GOT3 (cell line): ENCODE data around the gene STAU1.
"Not testable (repeated sequence)": the region's sequence is repeated elsewhere in the genome, so short reads cannot be mapped to it uniquely, and the experiment has no call there.

Experiments
- DNase-seq: peaks from one replicate; lab custom pipeline; 2025; ENCODE audit warnings: mixed read lengths; lab: John Stamatoyannopoulos, UW

STAU1 gene, protein sequence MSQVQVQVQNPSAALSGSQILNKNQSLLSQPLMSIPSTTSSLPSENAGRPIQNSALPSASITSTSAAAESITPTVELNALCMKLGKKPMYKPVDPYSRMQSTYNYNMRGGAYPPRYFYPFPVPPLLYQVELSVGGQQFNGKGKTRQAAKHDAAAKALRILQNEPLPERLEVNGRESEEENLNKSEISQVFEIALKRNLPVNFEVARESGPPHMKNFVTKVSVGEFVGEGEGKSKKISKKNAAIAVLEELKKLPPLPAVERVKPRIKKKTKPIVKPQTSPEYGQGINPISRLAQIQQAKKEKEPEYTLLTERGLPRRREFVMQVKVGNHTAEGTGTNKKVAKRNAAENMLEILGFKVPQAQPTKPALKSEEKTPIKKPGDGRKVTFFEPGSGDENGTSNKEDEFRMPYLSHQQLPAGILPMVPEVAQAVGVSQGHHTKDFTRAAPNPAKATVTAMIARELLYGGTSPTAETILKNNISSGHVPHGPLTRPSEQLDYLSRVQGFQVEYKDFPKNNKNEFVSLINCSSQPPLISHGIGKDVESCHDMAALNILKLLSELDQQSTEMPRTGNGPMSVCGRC

DNA sequence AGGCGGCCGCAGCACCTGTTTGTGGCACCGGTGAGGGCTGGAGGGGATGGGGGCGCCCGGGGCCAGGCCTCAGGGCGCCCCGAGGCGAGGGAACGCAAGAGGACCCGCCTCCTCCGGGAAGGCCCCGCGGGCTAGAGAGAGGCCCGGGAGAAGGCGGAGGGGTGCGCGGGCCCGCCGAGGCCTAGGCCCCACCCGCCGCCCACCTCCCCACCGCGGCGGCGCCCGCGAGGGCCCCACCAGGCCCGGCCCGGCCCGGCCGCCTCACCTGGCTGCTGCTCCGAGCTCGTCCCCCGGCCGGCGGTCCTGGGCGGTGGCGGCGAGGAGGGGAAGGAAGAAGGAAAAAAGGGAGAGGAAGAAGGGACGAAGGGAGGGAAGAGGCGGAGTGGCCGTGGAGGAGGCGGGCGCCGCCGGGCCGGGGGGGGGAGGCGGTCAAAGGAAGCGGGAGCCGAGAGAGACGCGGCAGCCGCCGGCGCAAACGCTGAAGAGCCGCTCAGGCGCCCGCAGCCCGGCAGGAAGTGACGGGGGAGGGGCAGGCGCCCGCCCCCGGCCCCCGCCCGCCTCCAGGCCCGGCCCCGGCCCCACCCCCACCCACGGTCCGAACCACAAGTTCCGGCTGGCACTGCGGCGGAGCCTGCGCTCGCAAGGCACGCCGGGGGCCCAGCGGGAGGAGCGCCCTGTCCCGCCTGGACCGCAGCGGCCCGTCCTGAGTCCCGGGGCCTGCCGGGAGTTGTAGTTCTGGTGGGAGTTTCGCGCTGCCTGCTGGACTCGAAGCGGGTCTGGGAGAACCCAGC is at the start of gene STAU1:
TSS of gene STAU1 (minus strand) at position 484 of the 791 bp plus-strand sequence. CDS start 22,133 bp downstream, outside the sequence.
- DNase-seq, result peak; percentile 90

DNA sequence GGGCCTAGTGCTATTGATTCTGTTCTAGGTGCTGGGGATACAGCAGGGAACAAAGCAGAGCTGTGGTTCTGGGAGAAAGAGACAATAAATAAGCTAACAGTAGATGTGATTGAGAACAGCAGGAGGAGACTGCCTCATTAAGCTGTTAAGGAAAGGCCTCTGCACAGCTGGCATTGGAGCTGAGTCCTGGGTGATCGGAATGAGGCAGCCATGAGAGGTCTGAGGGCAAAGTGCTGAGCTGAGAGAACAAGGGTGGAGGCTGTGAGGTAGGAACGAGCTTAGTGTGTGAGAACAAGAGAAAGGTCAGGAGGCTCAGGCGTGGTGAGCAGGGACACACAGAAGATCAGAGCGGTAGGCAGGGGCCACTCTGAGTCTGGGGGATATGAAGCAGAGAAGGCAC is 49.4 kb upstream of the STAU1 start:
- no peak for DNase-seq

DNA sequence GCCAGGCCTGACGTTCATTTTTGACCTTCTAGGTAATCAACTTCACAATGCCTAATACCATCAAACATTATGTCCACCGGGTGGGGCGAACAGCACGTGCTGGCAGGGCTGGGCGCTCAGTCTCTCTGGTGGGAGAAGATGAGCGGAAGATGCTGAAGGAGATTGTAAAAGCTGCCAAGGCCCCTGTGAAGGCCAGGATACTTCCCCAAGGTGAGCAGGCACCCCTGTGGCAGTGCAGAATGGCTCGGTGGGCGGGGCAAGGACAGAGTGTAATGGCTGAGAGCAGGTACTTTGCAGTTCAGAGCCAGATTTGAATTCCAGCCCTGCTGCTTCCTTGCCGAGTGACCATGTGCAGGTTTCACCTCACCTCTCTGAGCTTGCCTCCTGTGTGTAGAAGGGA is 48.2 kb upstream of the STAU1 start:
- DNase-seq, result no peak

DNA sequence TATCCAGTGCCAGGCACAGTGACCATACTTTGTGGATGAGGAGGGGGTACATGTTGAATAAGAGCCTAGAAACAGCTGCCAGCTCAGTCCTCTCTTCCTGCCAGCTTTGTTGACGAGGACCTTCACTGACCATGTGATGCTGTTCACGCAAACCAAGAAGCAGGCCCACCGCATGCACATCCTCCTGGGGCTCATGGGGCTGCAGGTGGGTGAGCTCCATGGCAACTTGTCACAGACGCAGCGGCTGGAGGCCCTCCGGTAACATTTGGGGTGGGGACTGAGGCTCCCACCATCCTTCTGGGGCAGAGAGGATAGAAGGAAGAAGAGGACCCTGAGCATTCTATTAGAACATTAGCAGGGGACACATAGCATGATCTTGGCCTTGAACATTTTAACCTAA is 46.7 kb upstream of the STAU1 start:
- DNase-seq, result no peak

DNA sequence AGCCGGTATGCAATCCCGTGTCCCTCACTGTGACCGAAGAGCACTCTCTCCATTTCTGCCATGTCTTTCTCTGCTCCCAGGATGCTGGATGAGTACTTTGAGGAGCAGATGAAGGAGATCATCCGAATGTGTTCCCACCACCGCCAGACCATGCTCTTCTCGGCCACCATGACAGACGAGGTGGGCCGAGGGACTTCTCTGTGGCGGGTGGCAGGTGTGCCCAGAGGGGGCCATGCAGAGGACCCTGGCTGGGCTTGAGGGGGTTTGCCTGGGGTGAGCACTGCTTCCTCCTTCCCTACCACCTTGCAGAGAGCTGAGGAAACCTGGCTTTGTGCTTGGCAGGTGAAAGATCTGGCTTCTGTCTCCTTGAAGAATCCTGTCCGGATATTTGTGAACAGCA is 45.1 kb upstream of the STAU1 start:
- no peak for DNase-seq

DNA sequence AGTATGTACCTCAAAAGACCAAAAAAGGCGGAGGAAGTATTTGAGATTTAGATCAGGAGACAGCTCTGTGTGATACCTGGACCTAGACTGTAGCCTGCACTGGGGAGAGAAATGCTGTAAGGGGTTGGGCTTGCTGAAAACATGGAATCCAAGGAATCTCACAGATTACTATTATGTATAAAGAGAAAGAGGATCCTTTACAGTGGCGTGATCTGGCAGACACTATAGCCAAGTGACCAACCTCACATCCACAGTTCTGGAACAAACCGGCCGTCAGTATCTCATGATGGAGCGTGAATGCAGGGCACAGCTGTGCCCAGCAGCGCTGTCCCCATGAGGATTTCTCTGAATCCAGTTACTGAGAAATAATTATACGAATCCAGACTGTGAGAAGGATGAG is 43.3 kb upstream of the STAU1 start:
- DNase-seq, result no peak

DNA sequence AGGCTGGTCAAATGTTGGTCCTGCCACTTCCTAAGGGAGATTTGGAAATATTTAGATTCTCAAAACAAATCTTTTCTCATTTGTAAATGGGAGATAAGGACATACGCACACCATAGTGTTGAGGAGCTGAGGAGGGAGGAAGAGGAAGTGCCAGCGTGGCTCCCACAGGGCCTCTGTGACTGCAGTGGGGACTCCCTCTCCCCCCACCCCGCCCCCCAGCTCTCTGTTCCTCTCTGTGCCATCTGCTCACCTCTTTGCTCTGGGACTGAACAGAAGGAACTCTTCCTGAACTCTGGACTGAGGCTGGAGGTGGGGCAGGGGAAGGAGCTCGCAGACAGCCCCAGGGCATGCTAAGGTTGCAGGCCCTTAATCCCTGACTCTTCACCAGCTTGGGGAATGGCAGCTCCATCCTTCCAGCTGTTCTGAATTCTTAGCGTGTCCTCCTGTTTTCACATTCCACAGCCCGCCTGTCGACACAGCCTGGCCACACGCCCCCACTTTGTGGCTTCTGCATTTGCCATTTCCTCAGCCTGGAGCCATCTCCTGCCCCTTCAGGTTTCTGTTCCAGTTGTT is 42.5 kb upstream of the STAU1 start:
- no peak for DNase-seq

DNA sequence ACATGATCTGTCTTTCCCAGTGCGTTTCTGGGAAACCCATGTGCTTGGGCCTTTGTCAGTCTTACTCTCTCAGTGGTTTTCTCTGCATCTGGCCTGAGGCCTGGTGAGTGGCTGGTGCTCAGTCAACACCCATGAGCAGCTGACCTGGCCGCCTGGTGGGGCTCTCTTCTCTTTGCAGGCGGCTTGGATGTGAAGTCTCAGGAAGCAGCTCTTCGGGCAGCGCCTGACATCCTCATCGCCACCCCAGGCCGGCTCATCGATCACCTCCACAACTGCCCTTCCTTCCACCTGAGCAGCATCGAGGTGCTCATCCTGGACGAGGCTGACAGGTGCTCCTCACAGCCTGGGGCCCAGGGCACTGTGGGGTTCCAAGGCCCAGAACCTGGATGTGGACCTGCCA is 41.9 kb upstream of the STAU1 start:
- no peak for DNase-seq

DNA sequence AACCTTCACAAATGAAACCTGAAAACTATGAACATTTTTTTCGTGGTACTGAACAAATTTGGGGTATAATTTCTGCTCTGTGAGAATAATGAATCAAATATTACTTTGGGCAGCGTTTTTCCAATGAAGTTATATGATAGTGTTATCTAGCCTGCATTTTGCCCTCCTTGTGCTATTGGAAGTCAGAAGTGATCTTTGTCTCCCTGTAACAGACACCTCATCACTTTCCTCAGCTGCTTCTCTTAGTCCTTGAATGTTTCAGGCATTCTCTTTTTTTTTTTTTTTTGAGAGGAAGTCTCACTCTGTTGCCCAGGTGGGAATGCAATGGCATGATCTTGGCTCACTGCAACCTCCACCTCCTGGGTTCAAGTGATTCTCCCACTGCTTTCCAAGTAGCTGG is 41.2 kb upstream of the STAU1 start:
- DNase-seq, result no peak

DNA sequence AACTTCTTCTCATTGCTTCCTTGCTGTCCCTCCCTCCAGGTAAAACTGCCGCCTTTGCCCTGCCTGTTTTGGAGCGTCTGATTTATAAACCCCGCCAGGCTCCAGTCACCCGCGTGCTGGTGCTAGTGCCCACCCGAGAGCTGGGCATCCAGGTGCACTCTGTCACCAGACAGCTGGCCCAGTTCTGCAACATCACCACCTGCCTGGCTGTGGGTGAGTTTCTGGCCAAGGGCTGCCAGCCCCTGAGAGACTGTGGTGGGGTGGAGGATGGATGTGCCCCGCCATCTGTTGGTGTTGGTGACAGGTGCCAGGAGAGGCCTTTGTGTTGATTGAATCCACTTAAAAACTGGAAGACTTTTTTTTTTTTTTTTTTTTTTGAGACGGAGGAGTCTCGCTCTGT is 40.5 kb upstream of the STAU1 start:
- no peak for DNase-seq

DNA sequence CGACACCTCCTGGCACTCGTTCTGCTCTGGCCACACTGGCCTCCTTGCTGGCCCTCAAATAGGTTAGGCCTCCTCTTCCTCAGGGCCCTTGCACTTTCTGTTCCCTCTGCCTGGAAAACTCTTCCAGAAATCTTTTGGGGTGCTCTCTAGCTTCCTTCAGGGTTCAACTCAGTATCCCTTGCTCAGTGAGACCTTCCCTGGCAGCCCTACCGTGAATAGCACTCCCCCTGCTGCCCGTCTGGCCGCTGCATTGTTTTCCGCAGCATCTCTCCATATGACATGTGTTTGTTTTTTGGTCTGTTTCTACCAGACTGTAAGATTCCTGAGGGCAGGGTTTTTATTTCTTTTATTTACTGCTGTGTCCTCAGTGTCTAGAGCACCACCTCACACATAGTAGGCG is 37.8 kb upstream of the STAU1 start:
- no peak for DNase-seq

DNA sequence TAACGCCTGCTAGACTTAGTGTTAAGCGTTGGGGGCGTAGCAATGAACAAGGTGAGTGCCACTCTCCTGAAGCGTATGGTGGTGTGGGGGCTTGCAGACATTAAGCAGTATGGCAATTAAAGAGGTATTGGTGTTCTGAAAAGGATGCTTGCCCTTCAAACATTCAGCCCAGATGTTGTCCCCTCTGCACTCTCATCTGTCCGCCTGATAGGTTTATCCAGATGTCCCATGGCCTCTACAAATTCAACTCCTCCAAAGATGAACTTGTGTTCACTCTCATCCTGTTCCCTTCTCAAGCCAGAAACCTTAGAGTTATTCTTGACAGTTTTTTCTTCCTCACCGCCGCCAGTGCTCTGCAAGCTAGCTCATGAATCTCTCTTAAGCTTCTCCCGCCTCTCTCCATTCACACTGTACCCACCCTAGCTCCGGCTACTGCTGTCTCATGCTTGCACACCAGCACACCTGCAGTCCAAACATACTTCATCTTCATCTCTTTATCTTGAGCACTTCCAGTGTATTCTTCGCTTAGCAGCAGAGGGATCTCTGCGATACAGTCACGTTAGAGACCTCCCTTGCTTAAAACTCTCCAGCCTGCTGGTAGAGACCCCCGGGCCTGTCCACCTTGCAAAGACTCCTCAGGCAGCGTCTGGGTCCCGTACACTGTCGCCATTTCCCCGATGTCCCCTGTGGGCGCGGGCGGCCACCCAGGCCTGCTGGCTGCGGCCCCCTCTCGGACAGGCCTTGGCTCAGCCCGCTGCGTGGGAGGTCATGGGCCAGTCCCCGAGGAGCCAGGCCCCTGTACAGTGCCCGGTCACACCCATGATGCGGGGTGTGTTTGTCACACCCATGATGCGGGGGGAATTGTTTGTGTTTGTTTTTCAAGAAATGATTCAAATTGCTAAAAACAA is 32.0 kb upstream of the STAU1 start:
- DNase-seq, result no peak

DNA sequence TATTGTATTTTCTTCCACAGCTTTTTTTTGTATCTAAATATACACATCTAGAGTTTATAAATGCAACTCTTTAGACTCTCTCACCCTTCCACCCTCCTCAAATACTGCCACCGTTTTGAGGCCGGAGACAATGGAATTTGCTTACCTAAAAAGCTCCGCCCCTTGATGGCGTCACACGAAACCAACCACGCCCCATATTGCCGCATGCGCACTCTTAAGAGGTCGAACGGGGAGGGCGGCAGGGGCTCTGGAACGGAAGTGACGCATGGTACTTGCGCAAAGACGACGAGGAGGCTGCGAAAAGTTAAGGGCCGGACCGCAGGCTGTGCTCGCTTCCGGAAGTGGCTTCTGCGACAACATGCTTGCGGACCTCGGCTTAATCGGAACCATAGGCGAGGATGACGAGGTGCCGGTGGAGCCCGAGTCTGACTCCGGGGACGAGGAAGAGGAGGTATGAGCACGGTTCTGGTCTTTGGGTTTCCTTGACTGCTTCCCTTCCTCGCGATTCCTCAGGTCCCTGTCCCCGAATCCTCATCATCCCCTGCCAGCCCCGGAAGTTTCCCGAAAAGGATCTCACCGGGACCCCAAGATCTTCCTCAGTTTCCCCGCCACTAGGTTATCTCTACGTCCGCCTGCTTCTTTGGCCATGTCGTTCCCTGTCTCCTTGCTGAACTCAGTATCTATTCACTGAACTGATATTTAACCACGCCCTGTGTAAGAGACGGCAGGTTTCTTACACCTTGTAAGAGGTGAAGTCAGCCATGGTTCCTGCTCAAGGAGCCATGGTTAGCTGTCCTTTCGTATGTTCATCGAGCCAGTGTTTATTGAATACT is 31.2 kb upstream of the STAU1 start, which contains the start of gene DDX27:
TSS of gene DDX27 (plus strand) at position 326 of the 833 bp plus-strand sequence. CDS start at position 359, 33 bp downstream.
- DNase-seq, result peak; percentile 95

DNA sequence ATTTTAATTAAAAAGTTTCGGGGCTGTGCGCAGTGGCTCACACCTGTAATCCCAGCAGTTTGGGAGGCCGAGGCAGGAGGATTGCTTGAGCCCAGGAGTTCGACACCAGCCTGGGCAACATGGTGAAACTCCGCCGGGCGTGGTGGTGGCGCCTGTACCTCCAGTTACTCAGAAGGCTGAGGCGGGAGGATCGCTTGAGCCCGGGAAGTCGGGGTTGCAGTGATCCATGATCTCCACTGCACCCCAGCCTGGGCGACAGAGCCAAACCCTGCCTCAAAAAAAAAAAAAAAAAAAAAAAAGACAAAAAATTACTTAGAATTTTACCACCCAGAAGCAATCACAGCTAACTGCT is 30.6 kb upstream of the STAU1 start:
- DNase-seq, result not testable (repeated sequence)

DNA sequence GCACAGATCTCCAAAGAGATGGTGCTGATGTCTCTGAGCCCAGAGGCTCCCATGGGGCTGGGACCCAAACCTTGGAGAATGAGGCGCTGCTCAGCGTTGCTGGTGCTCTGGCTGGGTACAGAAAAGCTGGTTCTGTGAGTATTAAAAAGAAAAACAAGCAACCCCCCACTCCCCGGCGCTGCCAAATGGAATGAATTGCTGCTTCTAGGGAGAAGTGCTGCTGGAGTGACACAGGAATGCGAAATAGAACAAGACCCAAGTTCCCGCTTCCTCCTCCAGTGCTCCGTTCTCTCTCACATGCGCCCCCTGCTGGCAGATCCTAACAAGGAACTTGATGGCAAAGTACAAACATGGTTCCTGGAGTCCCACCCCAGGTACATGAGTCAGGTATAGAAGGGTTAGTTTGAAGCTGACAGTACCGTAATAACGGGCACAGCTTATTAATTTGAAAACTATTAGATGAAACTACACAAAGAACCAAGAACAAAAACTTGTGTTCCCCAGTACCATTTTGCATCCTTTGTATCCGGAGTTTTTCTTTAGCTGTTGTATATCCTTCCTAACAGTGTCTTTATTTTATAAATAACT is 29.0 kb upstream of the STAU1 start:
- DNase-seq, result peak; percentile 60

DNA sequence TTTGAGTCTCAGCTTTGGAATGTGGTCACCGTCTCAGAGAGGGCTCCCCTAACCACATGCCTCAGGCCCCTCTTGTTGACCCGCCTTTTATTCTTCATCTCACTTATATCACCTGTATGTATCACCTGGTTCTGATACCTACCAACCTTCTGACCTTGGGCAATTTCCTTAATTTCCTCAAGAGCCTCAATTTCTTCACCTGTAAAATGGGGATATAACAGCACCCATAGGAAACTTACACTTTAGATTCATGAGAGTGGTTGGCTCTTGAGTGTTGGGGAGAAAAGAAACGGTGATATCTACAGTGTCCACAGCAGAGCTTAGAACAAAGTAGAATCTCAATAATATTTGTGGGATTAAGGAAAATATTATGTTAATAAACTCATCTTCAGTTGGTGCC is 27.1 kb upstream of the STAU1 start:
- DNase-seq, result no peak

DNA sequence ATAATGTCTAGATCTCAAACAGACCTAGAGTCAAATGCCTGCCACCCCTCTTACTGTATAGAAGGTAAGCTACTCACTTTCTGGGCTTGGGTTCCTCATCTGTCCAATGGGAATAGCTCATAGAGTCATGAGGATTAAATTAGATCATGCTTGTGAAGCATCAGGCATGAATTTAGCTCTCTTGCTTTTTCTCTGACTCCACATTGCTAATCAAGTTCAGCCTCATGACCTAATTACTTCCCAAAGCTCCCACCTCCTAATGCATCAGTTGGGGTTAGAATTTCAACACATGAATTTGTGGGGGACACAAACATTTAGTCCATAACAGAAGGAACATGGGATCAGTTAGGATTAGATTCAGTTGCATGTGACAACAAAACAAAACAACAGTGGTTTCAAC is 26.4 kb upstream of the STAU1 start:
- no peak for DNase-seq

DNA sequence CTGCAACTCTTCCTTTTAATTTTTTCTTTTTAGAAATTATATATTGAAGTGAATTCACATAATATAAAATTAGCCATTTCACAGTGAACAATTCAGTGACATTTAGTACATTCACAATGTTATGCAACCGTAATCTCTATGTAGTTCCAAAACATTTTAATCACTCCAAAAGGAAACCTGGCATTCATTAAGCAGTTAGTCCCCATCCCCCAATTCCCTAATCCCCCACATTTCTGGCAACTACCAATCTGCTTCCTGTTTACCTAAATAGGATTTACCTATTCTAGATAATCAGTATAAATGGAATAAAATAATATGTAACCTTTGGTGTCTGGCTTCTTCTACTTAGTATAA is 22.6 kb upstream of the STAU1 start:
- no peak for DNase-seq

DNA sequence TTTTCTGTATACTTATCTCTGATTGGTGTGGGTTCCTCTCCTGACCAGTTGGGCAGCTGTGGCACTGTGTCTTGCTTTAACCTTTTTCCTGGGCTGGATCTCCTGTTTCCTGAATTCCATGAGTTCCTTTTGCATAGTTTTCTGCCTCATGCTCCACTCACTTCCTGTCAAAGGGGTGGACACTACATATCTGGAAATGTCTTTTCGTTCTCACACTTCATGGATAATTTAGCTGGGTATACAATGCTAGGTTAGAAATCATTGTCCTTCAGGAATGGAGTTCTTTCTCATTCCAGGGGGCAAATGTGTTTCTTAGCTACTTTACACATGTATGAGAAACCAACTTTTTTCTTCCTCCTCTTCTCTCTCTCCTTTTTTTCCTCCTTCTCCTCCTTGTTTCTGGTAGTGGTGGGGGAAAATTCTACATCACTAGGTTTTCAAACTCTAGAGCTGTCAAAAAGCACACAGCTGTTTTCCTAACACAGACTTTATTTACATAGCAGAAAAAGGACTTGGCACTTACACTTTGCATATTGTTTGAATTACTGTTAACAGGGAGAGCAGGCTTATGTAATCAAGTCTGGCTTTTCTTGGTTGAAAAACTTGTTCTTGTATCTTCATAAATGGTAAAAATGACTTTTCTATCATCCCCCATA is 22.1 kb upstream of the STAU1 start:
- no peak for DNase-seq

DNA sequence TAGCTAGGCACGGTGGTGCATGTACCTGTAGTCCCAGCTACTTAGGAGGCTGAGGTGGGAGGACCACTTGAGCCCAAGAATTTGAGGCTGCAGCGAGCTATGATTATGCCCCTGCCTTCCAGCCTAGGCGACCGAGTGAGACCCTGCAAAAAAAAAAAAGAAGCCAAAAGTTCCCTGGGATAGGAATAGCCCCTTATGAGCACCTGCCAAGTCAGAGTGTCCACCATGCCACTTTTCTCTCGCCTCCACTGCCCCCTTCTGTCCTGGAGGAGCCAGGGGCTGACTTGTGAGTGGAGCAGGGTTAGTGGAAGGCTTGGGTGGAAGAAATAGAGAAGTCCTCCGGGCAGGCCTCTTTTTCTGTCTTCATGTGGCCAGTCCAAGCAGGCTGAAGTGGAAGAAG is 18.9 kb upstream of the STAU1 start:
- DNase-seq, result no peak
